HG03060 (cell line): ENCODE results near the gene GARNL3.
A peak's percentile ranks its signal among the peaks of the same experiment; 100 is the strongest.

Experiments
- ATAC-seq: cut with Tn5 transposase; IDR thresholded peaks from one replicate; pipeline ENCODE4 v1.9.1; 2021; ENCODE audit warnings: low read depth, moderate number of reproducible peaks; ENCODE audit not compliant: unreplicated experiment

GARNL3 gene

GRCh38 chr9:127370147-127370579 is 105.6 kb downstream of the GARNL3 start:
- no peak for ATAC-seq

GRCh38 chr9:127370672-127371648 is 106.4 kb downstream of the GARNL3 start:
- ATAC-seq: no peak

DNA sequence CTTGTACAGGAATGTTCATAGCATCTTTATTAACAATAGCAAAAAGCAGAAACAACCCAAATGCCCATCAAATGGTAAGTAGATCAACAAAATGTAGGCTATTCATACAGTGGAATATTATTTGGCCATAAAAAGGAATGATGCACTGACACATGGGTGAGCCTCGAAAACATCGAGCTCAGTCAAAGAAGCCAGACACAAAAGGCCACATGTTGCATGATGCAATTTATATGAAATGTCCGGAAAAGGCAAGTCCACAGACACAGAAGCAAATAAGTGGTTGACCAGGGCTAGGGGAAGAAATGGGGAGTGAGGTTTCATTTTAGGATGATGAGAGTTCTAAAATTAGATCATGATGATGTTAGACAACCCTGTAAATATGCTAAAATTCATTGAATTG is 115.9 kb downstream of the GARNL3 start:
- no peak for ATAC-seq

GRCh38 chr9:127382541-127382940 is 118.0 kb downstream of the GARNL3 start:
- ATAC-seq: no peak

GRCh38 chr9:127384016-127384730 is 119.6 kb downstream of the GARNL3 start:
- ATAC-seq: no peak

GRCh38 chr9:127384901-127385300 is 120.3 kb downstream of the GARNL3 start:
- ATAC-seq: no peak

GRCh38 chr9:127386249-127386648 is 121.7 kb downstream of the GARNL3 start:
- no peak for ATAC-seq

DNA sequence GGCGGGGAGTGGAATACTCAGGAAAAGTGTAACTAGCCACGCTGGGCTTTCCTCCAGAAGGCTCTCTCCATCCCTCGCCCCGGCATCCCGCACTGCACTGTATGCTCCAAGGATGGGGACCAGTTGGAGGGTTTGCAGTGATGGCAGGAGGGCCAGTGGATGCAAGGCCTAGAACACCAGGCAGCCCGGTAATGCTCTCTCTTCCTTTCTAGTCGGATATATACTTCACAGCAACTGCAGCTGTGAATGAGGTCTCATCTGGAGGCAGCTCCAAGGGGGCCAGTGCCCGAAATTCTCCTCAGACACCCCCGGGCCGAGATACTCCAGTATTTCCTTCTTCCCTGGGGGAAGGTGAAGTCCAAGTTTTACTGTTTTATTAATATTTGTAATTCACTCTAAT is 122.4 kb downstream of the GARNL3 start:
- no peak for ATAC-seq

DNA sequence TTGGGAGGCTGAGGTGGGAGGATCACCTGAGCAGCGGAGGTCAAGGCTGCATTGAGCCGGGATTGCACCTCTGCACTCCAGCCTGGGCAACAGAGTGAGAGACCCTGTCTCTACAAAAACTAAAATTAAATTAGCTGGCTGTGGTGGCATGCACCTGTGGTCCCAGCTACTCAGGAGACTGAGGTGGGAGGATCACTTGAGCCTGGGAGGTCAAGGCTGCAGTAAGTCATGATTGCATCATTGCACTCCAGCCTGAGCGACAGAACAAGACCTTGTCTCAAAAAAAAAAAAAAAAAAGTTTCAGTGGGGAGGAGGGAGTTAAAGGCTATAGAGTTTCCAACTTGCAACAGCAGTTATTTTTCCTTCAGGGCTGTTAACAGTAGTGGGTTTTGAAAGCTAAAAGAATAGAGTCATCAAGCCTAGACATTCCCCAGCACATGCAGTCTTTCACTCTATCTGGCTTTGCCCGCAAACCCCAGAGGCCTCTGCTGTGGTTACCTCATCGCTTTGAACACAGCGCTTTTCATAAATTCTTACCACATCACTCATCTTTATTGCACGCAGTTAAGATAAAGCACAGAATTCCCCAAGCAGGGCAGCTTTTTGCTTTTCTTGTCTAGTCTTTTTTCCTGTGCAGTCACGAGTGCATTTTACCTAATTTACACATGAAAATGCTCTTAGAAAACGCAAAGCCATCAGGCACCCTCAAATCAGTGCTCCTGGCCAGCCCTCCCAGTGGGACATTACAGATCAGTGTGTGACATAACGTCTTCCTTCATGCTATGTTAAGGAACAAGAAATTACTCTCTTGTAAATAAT is 123.7 kb downstream of the GARNL3 start:
- ATAC-seq: peak; percentile 73

GRCh38 chr9:127388856-127389238 is 124.3 kb downstream of the GARNL3 start:
- ATAC-seq: no peak

- ATAC-seq: no peak
These were observed 125.0 kb downstream of the GARNL3 start for GRCh38 chr9:127389381-127390247.

DNA sequence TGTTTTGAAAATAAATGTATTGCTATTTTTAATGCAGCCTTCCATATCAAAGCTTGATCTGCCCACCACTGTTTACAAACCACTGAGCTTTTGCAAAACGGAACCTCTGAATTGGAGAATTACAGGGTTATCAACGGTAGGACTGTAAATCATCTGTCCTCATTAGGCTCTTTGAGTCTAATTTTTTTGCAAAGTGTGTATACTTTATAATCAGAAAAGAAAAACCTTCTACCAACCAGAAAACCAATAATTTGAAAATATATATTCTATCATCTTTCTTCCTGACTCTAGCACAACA is 125.6 kb downstream of the GARNL3 start:
- no peak for ATAC-seq

- ATAC-seq: no peak
These were observed 126.0 kb downstream of the GARNL3 start for GRCh38 chr9:127390563-127390962.

GRCh38 chr9:127392166-127392565 is 127.6 kb downstream of the GARNL3 start:
- no peak for ATAC-seq

GRCh38 chr9:127392976-127393375 is 128.4 kb downstream of the GARNL3 start:
- no peak for ATAC-seq

GRCh38 chr9:127393645-127394044 is 129.1 kb downstream of the GARNL3 start:
- no peak for ATAC-seq

DNA sequence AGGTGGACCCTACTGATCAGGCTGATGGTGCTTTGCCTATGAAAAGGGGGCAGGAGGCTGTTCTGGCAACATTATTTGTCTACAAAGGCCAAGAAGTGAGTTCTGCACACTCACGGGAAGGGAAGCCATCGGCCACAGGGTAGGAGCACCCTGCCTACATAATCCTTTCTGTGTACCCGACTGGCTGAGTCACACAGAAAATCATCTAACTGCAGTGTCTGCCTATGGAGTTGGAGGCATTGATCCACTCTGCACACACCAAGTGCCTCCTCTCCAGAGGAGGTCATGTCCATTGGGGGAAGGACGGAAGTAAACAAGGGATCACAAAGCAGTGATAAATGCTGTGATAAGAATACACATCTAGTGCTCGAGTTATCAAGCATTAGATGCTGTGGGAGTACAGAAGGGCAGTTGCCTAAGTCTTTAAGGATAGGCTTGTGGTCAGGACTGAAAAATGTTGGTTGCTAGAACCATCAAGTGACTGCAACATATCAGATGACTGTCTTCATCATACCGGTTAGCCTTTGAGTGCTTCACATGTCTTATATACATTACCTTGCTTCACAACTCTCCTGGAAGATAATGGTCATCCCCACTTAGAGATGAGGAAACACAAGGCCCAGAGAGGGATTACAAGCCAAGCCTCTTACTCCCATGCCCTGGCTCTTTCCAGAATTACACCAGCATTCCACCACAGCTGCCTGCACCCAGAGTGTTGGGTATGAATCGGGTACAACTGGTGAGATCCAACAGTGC is 131.1 kb downstream of the GARNL3 start:
- ATAC-seq: no peak

DNA sequence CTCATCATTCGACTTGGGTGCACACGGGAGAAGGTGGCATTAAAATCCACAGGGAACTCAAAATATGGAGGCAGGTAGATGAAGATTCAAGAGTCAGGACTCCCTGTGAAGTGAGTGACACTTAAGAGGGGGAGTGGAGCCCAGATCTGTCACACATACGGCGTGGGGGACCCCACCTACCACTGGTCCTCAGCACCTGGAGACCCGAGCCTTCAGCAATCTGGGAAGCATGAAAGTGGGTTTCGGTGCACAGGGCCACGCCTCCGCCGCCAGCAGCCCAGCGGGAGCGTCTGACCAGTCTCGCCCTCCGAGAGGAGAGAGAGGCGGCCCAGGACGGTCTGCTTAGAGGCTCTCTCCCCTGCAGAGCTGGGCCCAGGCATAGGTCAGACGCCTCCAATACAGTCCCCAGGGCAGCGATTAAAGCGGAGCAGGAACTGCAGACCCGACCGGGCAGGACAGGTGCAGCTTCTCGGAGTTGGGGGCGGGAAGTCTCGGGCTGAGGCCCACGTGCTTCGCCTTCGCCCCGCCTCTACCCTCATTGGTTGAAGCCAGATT is 131.8 kb downstream of the GARNL3 start:
- ATAC-seq: no peak
